ENCODE data around the gene PIWIL4. TPM values are rescaled to one million over a fixed set of nuclear protein-coding genes. Genes with fewer than 3 reads are reported as not detected.
"Not testable (repeated sequence)": the region's sequence is repeated elsewhere in the genome, so short reads cannot be mapped to it uniquely, and the experiment has no call there.

Gene PIWIL4
- total RNA-seq, 1 experiment from 2014 or later, result 0.20 TPM

DNA sequence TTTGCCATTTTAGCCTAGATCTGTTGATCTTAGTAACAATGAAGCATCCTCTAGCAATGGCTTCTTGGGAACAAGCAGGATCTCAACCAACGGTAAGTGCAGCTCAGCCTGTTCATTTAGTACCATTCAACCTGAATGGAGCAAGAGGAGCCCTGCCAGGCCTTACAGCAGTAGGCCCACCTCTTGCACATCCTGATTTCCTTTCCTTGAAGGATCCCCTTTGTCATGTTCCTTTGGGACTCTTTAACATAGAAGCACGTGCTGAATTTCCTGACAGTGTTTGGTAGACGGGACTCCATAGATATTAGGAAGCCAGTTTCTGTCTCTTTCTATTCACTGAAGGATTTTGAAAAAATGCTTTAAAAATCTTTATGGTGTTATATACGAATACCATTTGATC, 1.5 kb downstream of the PIWIL4 start:
- Histone ChIP-seq H3K4me3 (no peak overlapping the region), H3K36me3 (no peaks in the 10 kb centered on the region), H3K27me3 (no peaks in the 10 kb centered on the region), H3K9me3 (no peaks in the 10 kb centered on the region)
- DNase-seq, result no peak

DNA sequence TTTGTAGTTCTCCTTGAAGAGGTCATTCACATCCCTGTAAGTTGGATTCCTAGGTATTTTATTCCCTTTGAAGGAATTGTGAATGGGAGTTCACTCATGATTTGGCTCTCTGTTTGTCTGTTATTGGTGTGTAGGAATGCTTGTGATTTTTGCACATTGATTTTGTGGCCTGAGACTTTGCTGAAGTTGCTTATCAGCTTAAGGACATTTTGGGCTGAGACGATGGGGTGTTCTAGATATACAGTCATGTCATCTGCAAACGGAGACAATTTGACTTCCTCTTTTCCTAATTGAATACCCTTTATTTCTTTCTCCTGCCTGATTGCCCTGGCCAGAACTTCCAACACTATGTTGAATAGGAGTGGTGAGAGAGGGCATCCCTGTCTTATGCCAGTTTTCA, 5.8 kb downstream of the PIWIL4 start:
- H3K4me3 ChIP-seq, H3K36me3 ChIP-seq, H3K9me3 ChIP-seq, DNase-seq, H3K27me3 ChIP-seq: not testable (repeated sequence)

DNA sequence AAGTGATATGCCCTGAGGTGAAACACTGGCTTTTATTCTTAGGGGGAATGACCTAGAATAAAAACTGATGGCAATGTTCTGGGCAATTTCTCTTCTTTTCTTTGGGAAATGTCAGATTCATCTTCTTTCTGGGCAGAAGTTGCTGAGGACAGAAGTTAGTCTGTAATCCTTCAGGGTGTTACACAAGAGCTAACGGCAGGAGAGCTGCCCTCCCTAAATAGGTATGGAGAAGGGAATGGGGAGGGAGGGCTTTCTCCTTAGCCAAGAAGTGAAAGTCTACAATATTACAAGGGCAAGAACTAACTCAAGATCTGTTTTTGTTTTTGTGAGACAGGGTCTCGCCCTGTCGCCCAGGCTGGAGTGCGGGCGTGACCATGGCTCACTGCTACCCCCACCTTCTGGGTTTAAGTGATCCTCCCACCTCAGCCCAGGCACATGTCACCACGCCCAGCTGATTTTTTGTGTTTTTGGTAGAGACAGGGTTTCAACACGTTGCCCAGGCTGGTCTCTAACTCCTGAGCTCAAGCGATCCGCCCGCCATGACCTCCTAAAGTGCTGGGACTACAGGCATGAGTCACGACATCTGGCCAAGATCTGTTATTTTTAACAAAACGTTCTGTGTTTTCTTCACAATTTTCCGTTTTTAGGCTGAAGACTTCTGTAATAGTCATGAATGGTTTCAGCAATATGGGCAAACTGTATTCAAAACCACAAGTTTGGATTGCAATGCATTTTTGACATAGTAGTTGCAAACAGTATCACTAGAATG, 7.2 kb downstream of the PIWIL4 start:
- Histone ChIP-seq H3K27me3 (no peaks in the 10 kb centered on the region), H3K9me3 (no peaks in the 10 kb centered on the region), H3K4me3 (peak overlapping the region; percentile 32), H3K36me3 (no peaks in the 10 kb centered on the region)
- peak; percentile 44 for DNase-seq

DNA sequence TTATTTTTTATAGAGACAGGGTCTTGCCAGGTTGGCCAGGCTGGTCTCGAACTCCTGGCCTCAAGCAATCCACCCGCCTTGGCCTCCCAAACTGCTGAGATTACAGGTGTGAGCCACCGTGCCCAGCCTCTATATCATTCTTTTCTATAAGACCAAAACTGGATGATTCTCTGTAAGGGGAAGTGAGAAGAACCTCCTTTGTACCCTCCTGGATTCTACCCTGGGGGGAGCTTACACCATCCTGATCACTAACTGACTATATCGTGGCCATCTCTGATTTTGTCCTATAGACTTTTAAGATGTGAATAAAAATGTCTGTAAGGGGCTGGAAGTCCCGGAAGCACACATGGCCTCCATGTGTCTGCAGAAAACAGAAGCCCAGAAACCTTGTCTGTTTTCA, 9.1 kb downstream of the PIWIL4 start:
- no peaks in the 10 kb centered on the region for H3K9me3 ChIP-seq
- H3K36me3 ChIP-seq, result no peaks in the 10 kb centered on the region
- no peaks in the 10 kb centered on the region for H3K27me3 ChIP-seq
- DNase-seq, result no peak
- no peak overlapping the region for H3K4me3 ChIP-seq

- no peak overlapping the region for H3K4me3 ChIP-seq
- no peak for DNase-seq
- H3K9me3 ChIP-seq, result no peaks in the 10 kb centered on the region
- no peaks in the 10 kb centered on the region for H3K27me3 ChIP-seq
- H3K36me3 ChIP-seq, result no peaks in the 10 kb centered on the region
These were observed 10.7 kb downstream of the PIWIL4 start for GRCh38 chr11:94577841-94578240.

- Histone ChIP-seq H3K9me3 (no peaks in the 10 kb centered on the region; the same call in 1 of the 2 replicates), H3K4me3 (no peak overlapping the region)
- no peak for DNase-seq
These were observed 14.8 kb downstream of the PIWIL4 start for GRCh38 chr11:94581926-94582325.

GRCh38 chr11:94583213-94583865, 16.2 kb downstream of the PIWIL4 start:
- Histone ChIP-seq H3K9me3 (no peaks in the 10 kb centered on the region; the same call in 1 of the 2 replicates), H3K27me3 (no peaks in the 10 kb centered on the region), H3K4me3 (no peak overlapping the region), H3K36me3 (no peaks in the 10 kb centered on the region)
- no peak for DNase-seq

More at GRCh38 chr11:94581926-94582325, 14.8 kb downstream of the PIWIL4 start:
- Histone ChIP-seq H3K27me3 (no peaks in the 10 kb centered on the region), H3K36me3 (no peaks in the 10 kb centered on the region)

GRCh38 chr11:94583866-94584500, 16.8 kb downstream of the PIWIL4 start:
- Histone ChIP-seq H3K9me3 (no peaks in the 10 kb centered on the region; the same call in 1 of the 2 replicates), H3K4me3 (no peak overlapping the region), H3K36me3 (no peaks in the 10 kb centered on the region), H3K27me3 (no peaks in the 10 kb centered on the region)
- no peak for DNase-seq

- H3K4me3 ChIP-seq, result no peak overlapping the region
- no peaks in the 10 kb centered on the region for H3K36me3 ChIP-seq
- DNase-seq, result no peak
- H3K27me3 ChIP-seq, result no peaks in the 10 kb centered on the region
- no peaks in the 10 kb centered on the region; the same call in 1 of the 2 replicates for H3K9me3 ChIP-seq
These were observed 17.8 kb downstream of the PIWIL4 start for GRCh38 chr11:94584978-94585377.

DNA sequence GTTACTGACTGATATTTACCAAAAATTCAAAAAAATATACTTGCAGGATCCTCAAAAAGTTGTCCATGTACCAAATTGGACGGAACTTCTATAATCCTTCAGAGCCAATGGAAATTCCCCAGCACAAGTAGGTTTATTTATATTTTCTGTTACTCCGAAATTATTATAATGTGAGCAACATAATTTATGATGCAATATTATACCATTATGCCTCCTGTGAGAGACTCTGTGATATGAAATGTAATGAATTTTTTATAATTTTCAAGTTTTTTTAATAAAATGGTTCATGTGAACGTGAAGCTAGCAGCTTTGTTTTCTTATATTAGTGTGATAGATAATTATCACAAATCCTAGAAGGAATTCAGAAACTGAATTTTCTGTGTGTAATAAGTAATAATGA, 18.2 kb downstream of the PIWIL4 start:
- Histone ChIP-seq H3K27me3 (no peaks in the 10 kb centered on the region), H3K36me3 (no peaks in the 10 kb centered on the region), H3K4me3 (no peak overlapping the region), H3K9me3 (no peaks in the 10 kb centered on the region; the same call in 1 of the 2 replicates)
- no peak for DNase-seq

DNA sequence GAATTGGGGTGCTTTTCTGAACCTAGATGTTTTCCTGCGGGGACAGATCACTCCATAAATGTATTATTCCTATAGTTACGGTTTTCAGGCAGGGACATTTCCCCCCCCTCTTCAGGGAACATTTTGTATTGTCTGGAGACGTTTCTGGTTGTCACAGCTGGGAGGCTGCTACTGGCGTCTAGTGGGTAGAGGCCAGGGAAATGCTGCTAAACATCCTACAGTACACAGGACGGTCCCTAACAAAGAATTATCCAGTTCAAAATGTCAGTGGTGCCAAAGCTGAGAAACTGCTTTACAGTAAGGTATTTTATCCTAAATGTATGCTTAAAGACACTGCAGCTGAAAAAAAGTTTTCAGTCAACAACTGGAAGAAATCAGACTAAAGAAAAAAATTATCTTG, 19.4 kb downstream of the PIWIL4 start:
- H3K4me3 ChIP-seq, result no peak overlapping the region
- H3K27me3 ChIP-seq, result no peaks in the 10 kb centered on the region
- DNase-seq, result no peak
- H3K36me3 ChIP-seq, result no peaks in the 10 kb centered on the region
- no peaks in the 10 kb centered on the region; the same call in 1 of the 2 replicates for H3K9me3 ChIP-seq

DNA sequence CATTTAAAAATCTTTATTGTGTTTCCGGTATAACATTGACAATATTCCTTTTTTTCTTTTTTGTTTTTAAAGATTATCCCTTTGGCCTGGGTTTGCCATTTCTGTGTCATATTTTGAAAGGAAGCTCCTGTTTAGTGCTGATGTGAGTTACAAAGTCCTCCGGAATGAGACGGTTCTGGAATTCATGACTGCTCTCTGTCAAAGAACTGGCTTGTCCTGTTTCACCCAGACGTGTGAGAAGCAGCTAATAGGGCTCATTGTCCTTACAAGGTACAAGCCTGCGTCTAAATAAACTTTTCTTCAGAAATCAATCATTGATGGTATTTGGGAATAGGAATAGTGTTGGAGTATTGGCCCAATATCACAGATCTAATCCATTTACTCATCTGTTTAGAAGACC, 19.8 kb downstream of the PIWIL4 start:
- H3K9me3 ChIP-seq, result no peaks in the 10 kb centered on the region; the same call in 1 of the 2 replicates

GRCh38 chr11:94588366-94588942, 21.3 kb downstream of the PIWIL4 start:
- no peak for DNase-seq
- no peaks in the 10 kb centered on the region for H3K27me3 ChIP-seq

More for the DNA sequence above, 19.8 kb downstream of the PIWIL4 start:
- Histone ChIP-seq H3K36me3 (no peaks in the 10 kb centered on the region), H3K27me3 (no peaks in the 10 kb centered on the region), H3K4me3 (no peak overlapping the region)
- no peak for DNase-seq

DNA sequence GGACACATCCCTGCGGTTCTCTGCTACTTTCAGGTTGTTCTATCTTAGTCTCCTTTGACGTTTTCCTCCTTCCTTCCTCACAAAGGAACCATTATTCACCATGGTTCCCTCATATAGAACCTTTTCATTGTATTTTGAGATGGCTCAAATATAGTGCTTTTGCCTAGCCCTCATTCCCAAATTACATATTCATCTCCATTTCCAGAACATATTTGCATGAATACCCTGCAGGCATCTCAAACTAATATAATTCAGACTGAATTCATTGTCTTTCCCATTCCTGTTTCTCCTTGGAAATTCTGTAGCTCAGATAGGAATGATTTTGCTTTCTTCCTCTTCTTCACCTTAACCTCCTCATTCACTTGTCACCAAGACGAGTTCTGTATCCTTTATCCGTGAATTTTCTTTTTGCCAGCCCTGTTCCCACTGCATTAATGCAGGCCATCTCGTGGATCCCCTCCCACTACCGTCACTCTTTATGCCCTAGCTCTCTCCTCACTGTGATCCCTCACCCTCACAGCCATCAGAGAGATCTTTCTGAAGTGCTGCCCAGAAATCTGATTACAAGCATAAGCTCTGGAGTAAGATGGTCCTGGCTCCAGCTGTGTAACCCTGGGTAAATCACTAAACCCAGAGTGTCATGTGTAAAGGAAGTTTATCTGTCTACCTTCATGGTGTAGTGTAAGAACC, 23.3 kb downstream of the PIWIL4 start:
- Histone ChIP-seq H3K9me3 (no peaks in the 10 kb centered on the region), H3K27me3 (no peaks in the 10 kb centered on the region), H3K4me3 (no peak overlapping the region)

More at GRCh38 chr11:94588366-94588942, 21.3 kb downstream of the PIWIL4 start:
- Histone ChIP-seq H3K9me3 (no peaks in the 10 kb centered on the region; the same call in 1 of the 2 replicates), H3K36me3 (no peaks in the 10 kb centered on the region), H3K4me3 (no peak overlapping the region)

DNA sequence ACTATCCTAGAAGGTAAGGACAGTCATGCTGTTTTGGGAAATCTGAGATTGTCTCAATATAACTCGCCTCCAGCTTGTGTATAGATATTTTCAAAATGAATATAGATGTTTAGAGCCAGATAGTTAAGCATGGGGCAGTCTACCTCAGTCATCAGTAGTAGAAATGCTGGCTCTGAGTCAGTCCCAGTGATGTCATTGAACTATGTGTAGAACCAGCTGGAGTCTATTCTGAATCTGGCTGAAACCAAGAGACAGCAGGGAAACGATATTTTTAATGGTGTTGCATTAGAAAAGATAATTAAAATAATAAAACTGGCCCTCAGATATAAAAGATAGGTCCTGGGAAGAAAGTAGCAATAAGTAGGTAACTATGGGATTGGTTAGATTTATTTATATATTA, 25.9 kb downstream of the PIWIL4 start:
- Histone ChIP-seq H3K9me3 (no peaks in the 10 kb centered on the region), H3K27me3 (no peaks in the 10 kb centered on the region), H3K4me3 (no peak overlapping the region), H3K36me3 (no peaks in the 10 kb centered on the region)
- no peak for DNase-seq

More for the DNA sequence above, 23.3 kb downstream of the PIWIL4 start:
- DNase-seq, result no peak
- no peaks in the 10 kb centered on the region for H3K36me3 ChIP-seq

DNA sequence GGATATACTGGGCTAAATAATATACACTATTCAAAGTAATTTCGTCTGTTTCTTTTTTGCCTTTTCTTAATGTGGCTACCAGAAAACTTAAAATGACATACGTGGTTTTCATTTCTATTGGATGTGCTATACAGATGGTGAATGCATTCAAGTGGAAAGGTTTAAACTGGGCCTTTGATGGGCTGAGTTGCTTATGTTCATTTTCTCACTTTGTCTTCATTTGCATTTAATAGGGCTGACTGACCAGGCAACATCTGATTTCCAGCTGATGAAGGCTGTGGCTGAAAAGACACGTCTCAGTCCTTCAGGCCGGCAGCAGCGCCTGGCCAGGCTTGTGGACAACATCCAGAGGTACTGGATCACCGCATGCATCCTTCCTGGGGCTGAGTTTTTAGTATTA, 27.9 kb downstream of the PIWIL4 start:
- no peaks in the 10 kb centered on the region for H3K36me3 ChIP-seq
- no peaks in the 10 kb centered on the region for H3K27me3 ChIP-seq
- H3K9me3 ChIP-seq, result no peaks in the 10 kb centered on the region
- no peak overlapping the region for H3K4me3 ChIP-seq
- DNase-seq, result no peak

All from MG63 (cell line).